ENCODE measurements around the gene THEM5.
"Not testable (repeated sequence)": the region's sequence is repeated elsewhere in the genome, so short reads cannot be mapped to it uniquely, and the experiment has no call there.

The THEM5 gene

GRCh38 chr1:151853411-151853943, at the start of gene THEM5:
TSS of gene THEM5 (minus strand) at chr1:151853712. CDS start at chr1:151853565, 147 bp downstream.
- no peak for TF ChIP-seq Cebpa-rat (IDR thresholded peaks at IDR 0.05)
- no peaks in the 10 kb centered on the region for H3K36me3 ChIP-seq
- H3K27me3 ChIP-seq, result no peaks in the 10 kb centered on the region
- no peak within 1 kb of the TSS for H3K9ac ChIP-seq
- H3K4me2 ChIP-seq, result no peak within 1 kb of the TSS
- no peak within 1 kb of the TSS for H3K27ac ChIP-seq
- H3K4me1 ChIP-seq, result peaks cover 6 to 52% (median 7%) of the 10 kb centered on the region in 10 experiments
- H4K20me1 ChIP-seq, result no peaks in the 10 kb centered on the region
- no peaks in the 10 kb centered on the region for H3K9me3 ChIP-seq (replicated peaks in 1 of 11)
- H3K4me3 ChIP-seq, result no peak within 1 kb of the TSS

DNA sequence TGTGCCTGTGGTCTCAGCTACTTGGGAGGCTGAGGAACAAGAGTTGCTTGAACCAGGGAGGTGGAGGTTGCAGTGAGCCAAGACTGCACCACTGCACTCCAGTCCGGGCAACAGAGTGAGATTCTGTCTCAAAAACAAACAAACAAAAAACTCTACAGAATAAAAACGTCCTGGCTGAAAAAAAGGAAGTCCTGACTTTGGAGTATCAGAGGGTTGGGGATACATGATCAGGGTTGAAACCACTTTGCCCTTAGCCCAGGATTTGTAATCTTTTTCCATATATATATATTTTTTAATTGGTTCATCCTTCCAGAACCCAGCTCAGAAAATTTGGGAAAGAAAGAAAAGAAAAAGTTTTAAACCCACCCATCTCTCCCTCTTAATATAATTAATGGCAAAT, 49.3 kb upstream of the THEM5 start:
- no peak overlapping the region for H3K4me3 ChIP-seq

GRCh38 chr1:151900804-151901203, 47.3 kb upstream of the THEM5 start:
- H3K27ac ChIP-seq, H3K9ac ChIP-seq, H3K4me3 ChIP-seq, H3K27me3 ChIP-seq, H3K4me1 ChIP-seq, H3K36me3 ChIP-seq, H4K20me1 ChIP-seq, H3K4me2 ChIP-seq: not testable (repeated sequence)
- peaks cover 47 to 71% (median 62%) of the 10 kb centered on the region in 11 experiments for H3K9me3 ChIP-seq (replicated peaks in 1 of 11)

More for the DNA sequence above, 49.3 kb upstream of the THEM5 start:
- H3K4me2 ChIP-seq, result no peak overlapping the region
- H4K20me1 ChIP-seq, result no peaks in the 10 kb centered on the region
- H3K27me3 ChIP-seq, result no peaks in the 10 kb centered on the region
- H3K9ac ChIP-seq, result no peak overlapping the region
- TF ChIP-seq Cebpa-rat (IDR thresholded peaks at IDR 0.05), result no peak
- no peak overlapping the region for H3K27ac ChIP-seq
- H3K4me1 ChIP-seq, result no peaks in the 10 kb centered on the region
- peaks cover 67 to 92% (median 80%) of the 10 kb centered on the region in 11 experiments for H3K9me3 ChIP-seq (replicated peaks in 1 of 11)
- 0 out of 22 replicates have a peak, but pooled peaks cover 0 to 4% (median 0%) of the 10 kb centered on the region in 11 experiments for H3K36me3 ChIP-seq

GRCh38 chr1:151898519-151898991, 45.0 kb upstream of the THEM5 start:
- H3K4me2 ChIP-seq, result no peak overlapping the region
- H3K4me1 ChIP-seq, result no peaks in the 10 kb centered on the region
- TF ChIP-seq Cebpa-rat (IDR thresholded peaks at IDR 0.05), result no peak
- no peak overlapping the region for H3K27ac ChIP-seq
- no peaks in the 10 kb centered on the region for H4K20me1 ChIP-seq
- H3K9me3 ChIP-seq (replicated peaks in 1 of 11), result peaks cover 32 to 54% (median 46%) of the 10 kb centered on the region in 11 experiments
- H3K36me3 ChIP-seq, result no peaks in the 10 kb centered on the region
- H3K9ac ChIP-seq, result no peak overlapping the region
- H3K4me3 ChIP-seq, result no peak overlapping the region
- no peaks in the 10 kb centered on the region for H3K27me3 ChIP-seq

DNA sequence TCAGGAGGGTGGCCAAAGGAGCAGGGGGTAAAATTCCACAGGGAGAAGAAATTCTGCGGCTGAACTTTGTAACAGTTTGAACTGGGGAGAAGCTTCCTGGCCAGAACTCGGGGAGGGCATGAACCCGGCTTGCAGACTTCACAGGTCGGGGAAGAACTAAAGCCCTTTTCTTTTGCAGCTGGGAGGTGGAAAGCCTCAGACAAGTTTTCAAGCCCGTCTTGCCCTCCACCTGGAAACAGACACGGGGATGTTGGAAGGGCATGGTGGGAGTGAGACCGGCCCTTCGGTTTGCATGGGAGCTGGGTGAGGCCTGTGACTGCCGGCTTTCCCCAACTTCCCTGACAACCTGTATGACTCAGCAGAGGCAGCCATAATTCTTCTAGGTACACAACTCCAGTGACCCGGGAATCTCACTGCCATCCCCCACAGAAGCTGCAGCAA, 44.5 kb upstream of the THEM5 start:
- Histone ChIP-seq H3K4me1 (no peaks in the 10 kb centered on the region), H3K36me3 (no peaks in the 10 kb centered on the region), H3K4me3 (no peak overlapping the region), H3K9me3 (replicated peaks in 1 of 11) (peaks cover 32 to 54% (median 46%) of the 10 kb centered on the region in 11 experiments), H3K27ac (no peak overlapping the region), H3K9ac (no peak overlapping the region), H4K20me1 (no peaks in the 10 kb centered on the region), H3K27me3 (no peaks in the 10 kb centered on the region), H3K4me2 (no peak overlapping the region)
- no peak for TF ChIP-seq Cebpa-rat (IDR thresholded peaks at IDR 0.05)

DNA sequence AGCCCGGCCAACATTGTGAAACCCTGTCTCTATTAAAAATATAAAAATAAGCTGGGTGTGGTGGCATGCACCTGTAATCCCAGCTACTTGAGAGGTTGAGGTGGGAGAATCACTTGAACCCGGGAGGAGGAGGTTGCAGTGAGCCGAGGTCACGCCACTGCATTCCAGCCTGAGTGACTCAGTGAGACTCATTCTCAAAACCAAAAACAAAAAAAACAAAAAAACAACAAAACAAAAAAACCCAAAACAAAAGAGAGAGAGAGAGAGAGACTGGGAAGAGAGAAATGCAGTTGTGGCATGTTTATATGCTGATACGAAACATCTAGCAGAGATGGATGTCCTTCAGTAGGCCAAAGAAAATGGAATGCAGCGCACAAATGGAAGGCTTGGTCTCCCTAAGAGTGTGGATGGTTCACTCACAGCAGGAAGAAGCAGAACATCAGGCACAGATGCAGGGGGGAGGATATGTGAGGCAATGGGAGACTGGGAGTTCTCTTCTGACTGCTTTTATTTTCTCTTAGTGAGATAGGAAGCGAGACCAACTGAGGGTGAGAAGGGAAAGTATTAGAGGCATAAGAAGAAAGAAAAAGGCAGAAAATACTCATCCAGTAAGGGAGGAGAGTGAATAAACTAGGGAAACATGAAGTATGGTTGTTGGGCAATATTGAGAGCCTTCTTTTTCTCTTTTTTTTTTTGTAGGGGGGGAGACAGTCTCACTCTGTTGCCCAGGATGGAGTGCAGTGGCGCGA, 39.8 kb upstream of the THEM5 start:
- H3K9me3 ChIP-seq (replicated peaks in 1 of 11), result peaks cover 0 to 8% (median 5%) of the 10 kb centered on the region in 11 experiments; a peak in 11 of 22 replicates
- no peaks in the 10 kb centered on the region for H3K4me1 ChIP-seq
- no peak overlapping the region for H3K4me3 ChIP-seq
- no peaks in the 10 kb centered on the region for H4K20me1 ChIP-seq
- no peaks in the 10 kb centered on the region for H3K27me3 ChIP-seq
- no peaks in the 10 kb centered on the region for H3K36me3 ChIP-seq
- H3K4me2 ChIP-seq, result no peak overlapping the region
- H3K27ac ChIP-seq, result no peak overlapping the region
- no peak for TF ChIP-seq Cebpa-rat (IDR thresholded peaks at IDR 0.05)
- no peak overlapping the region for H3K9ac ChIP-seq

GRCh38 chr1:151892190-151892589, 38.7 kb upstream of the THEM5 start:
- H3K27ac ChIP-seq, result no peak overlapping the region
- H3K36me3 ChIP-seq, result no peaks in the 10 kb centered on the region

DNA sequence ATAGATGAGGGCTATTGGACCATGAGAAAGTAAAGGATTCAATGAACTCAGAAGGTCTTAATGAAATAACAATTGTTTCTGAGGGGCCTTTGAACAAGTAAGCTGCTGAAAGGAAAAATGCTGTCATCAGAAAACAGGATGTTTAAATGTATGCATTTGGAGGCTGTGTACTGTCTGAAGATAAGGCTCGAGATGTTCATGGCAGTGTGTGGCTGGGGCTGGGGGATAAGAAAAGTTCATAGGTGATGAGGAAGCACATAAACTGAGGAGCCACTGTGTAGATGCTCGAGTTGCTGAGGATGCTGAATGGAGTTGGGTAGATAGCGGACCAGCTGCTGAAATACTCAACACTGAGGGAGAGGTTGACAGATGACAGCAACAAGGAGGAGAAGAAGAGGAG, 38.0 kb upstream of the THEM5 start:
- Histone ChIP-seq H3K36me3 (no peaks in the 10 kb centered on the region), H3K4me2 (no peak overlapping the region), H3K27me3 (no peaks in the 10 kb centered on the region), H3K9ac (no peak overlapping the region), H3K4me3 (no peak overlapping the region), H3K9me3 (replicated peaks in 1 of 11) (peaks cover 0 to 6% (median 0%) of the 10 kb centered on the region in 11 experiments; a peak in 2 of 22 replicates), H4K20me1 (no peaks in the 10 kb centered on the region), H3K27ac (no peak overlapping the region), H3K4me1 (no peaks in the 10 kb centered on the region)
- no peak for TF ChIP-seq Cebpa-rat (IDR thresholded peaks at IDR 0.05)

More at GRCh38 chr1:151892190-151892589, 38.7 kb upstream of the THEM5 start:
- Histone ChIP-seq H3K4me3 (no peak overlapping the region), H3K4me1 (no peaks in the 10 kb centered on the region), H3K27me3 (no peaks in the 10 kb centered on the region), H3K4me2 (no peak overlapping the region), H3K9me3 (replicated peaks in 1 of 11) (no peaks in the 10 kb centered on the region), H3K9ac (no peak overlapping the region), H4K20me1 (no peaks in the 10 kb centered on the region)
- TF ChIP-seq Cebpa-rat (IDR thresholded peaks at IDR 0.05), result no peak

GRCh38 chr1:151888972-151889570, 35.6 kb upstream of the THEM5 start:
- Histone ChIP-seq H3K27me3 (no peaks in the 10 kb centered on the region), H3K36me3 (no peaks in the 10 kb centered on the region), H3K27ac (no peak overlapping the region), H3K9ac (no peak overlapping the region), H3K4me1 (no peaks in the 10 kb centered on the region), H3K9me3 (replicated peaks in 1 of 11) (peaks cover 0 to 7% (median 0%) of the 10 kb centered on the region in 11 experiments; a peak in 2 of 22 replicates), H4K20me1 (no peaks in the 10 kb centered on the region), H3K4me2 (no peak overlapping the region), H3K4me3 (no peak overlapping the region)
- TF ChIP-seq Cebpa-rat (IDR thresholded peaks at IDR 0.05), result no peak
